HEK293 (cell line): ENCODE results near the gene MYO3A.

ENCODE experiments used
- CTCF ChIA-PET: fragments of 350-600 bp; formaldehyde crosslinking; extraction: SDS; loops from one replicate; lab custom pipeline; 2021; ENCODE audit warnings: antibody characterized with exemption; lab: Yijun Ruan, JAX
- POLR2A ChIA-PET: fragments of 300-600 bp; formaldehyde crosslinking; extraction: SDS; loops from one replicate; lab custom pipeline; 2020; ENCODE audit warnings: antibody characterized with exemption, inconsistent platforms; lab: Yijun Ruan, JAX
- H3K27ac ChIP-seq: fragments of 200-500 bp; sonication (Bioruptor generic); 2 replicates; pipeline ENCODE4 v1.5.1; 2014; ENCODE audit warnings: low read depth, low read length, control low read depth, inconsistent platforms; ENCODE audit errors: extremely low read depth
- H3K36me3 ChIP-seq, 2 experiments: fragments of 200-500 bp in 1 of 2; sonication (Bioruptor generic) in 1 of 2; 1 replicate in 1 of 2; 2 replicates in 1 of 2; pipeline ENCODE4 v1.5.1; 2014 to 2017; ENCODE audit warnings: inconsistent platforms in 2 of 2, low read length in 2 of 2; ENCODE audit not compliant: control insufficient read depth in 2 of 2, insufficient read depth in 1 of 2
- H3K4me1 ChIP-seq: fragments of 200-500 bp; sonication (Bioruptor generic); 2 replicates; pipeline ENCODE4 v1.5.1; 2014; ENCODE audit warnings: mild to moderate bottlenecking, low read length, inconsistent platforms; ENCODE audit not compliant: control insufficient read depth, insufficient read depth
- H3K4me3 ChIP-seq: 2 replicates; pipeline ENCODE4 v1.5.1; 2011; ENCODE audit warnings: low read depth, mild to moderate bottlenecking, control low read depth, low read length, moderate library complexity
- H3K9me3 ChIP-seq: fragments of 200-500 bp; sonication (Bioruptor generic); 2 replicates; pipeline ENCODE4 v1.5.1; 2014; ENCODE audit warnings: low read depth, low read length, inconsistent platforms; ENCODE audit not compliant: control insufficient read depth, insufficient read depth
- GLI2 ChIP-seq: fragments of 450-650 bp; formaldehyde crosslinking; IDR thresholded peaks from 2 replicates; pipeline ENCODE4; 2017; ENCODE audit warnings: missing biosample characterization, missing genetic modification characterization, low read depth, borderline replicate concordance
- GLIS1 ChIP-seq: fragments of 450-650 bp; formaldehyde crosslinking; IDR thresholded peaks from 2 replicates; pipeline ENCODE4 v1.5.1; 2016; ENCODE audit warnings: missing biosample characterization, missing genetic modification characterization
- KLF8 ChIP-seq: fragments of 450-650 bp; formaldehyde crosslinking; IDR thresholded peaks from 2 replicates; pipeline ENCODE4 v1.5.1; 2016; ENCODE audit warnings: missing biosample characterization, missing genetic modification characterization
- WT1 ChIP-seq: fragments of 450-650 bp; formaldehyde crosslinking; IDR thresholded peaks from 2 replicates; pipeline ENCODE4 v1.5.1; 2016; ENCODE audit warnings: missing biosample characterization, missing genetic modification characterization
- ZBTB17 ChIP-seq: fragments of 450-650 bp; formaldehyde crosslinking; IDR thresholded peaks from 2 replicates; pipeline ENCODE4 v1.5.1; 2016; ENCODE audit warnings: missing biosample characterization, missing genetic modification characterization
- ZFP41 ChIP-seq: fragments of 450-650 bp; formaldehyde crosslinking; IDR thresholded peaks from 2 replicates; pipeline ENCODE4 v1.5.1; 2016; ENCODE audit warnings: missing biosample characterization, missing genetic modification characterization, borderline replicate concordance
- ZNF121 ChIP-seq: fragments of 450-650 bp; formaldehyde crosslinking; IDR thresholded peaks from 2 replicates; pipeline ENCODE4 v1.5.1; 2016; ENCODE audit warnings: missing biosample characterization, missing genetic modification characterization
- ZNF146 ChIP-seq: fragments of 450-650 bp; formaldehyde crosslinking; IDR thresholded peaks from 2 replicates; pipeline ENCODE4 v1.5.1; 2016; ENCODE audit warnings: missing biosample characterization, missing genetic modification characterization
- ZNF157 ChIP-seq: fragments of 450-650 bp; formaldehyde crosslinking; IDR thresholded peaks from 2 replicates; pipeline ENCODE4 v1.5.1; 2016; ENCODE audit warnings: missing biosample characterization, missing genetic modification characterization
- ZNF174 ChIP-seq: fragments of 450-650 bp; formaldehyde crosslinking; IDR thresholded peaks from 2 replicates; pipeline ENCODE4 v1.5.0; 2017; ENCODE audit warnings: missing biosample characterization, mild to moderate bottlenecking, missing genetic modification characterization
- ZNF248 ChIP-seq: fragments of 450-650 bp; formaldehyde crosslinking; IDR thresholded peaks from 2 replicates; pipeline ENCODE4 v1.5.1; 2017; ENCODE audit warnings: missing biosample characterization, missing genetic modification characterization
- ZNF266 ChIP-seq: fragments of 450-650 bp; formaldehyde crosslinking; IDR thresholded peaks from 2 replicates; pipeline ENCODE4 v1.5.1; 2016; ENCODE audit warnings: missing biosample characterization, missing genetic modification characterization, low read depth
- ZNF350 ChIP-seq: fragments of 450-650 bp; formaldehyde crosslinking; IDR thresholded peaks from 2 replicates; pipeline ENCODE4 v1.5.0; 2017; ENCODE audit warnings: missing biosample characterization, mild to moderate bottlenecking, missing genetic modification characterization
- ZNF549 ChIP-seq: fragments of 450-650 bp; IDR thresholded peaks from 2 replicates; pipeline ENCODE4 v1.5.1; 2018; ENCODE audit warnings: missing biosample characterization, missing genetic modification characterization, mild to moderate bottlenecking, inconsistent platforms, moderate library complexity
- ZNF610 ChIP-seq: fragments of 450-650 bp; formaldehyde crosslinking; IDR thresholded peaks from 2 replicates; pipeline ENCODE4 v1.5.1; 2016; ENCODE audit warnings: missing biosample characterization, missing genetic modification characterization, borderline replicate concordance
- ZNF624 ChIP-seq: fragments of 450-650 bp; formaldehyde crosslinking; IDR thresholded peaks from 2 replicates; pipeline ENCODE4 v1.5.1; 2017; ENCODE audit warnings: missing biosample characterization, missing genetic modification characterization
- ZNF776 ChIP-seq: fragments of 450-650 bp; formaldehyde crosslinking; IDR thresholded peaks from 2 replicates; pipeline ENCODE4 v1.5.0; 2017; ENCODE audit warnings: missing biosample characterization, missing genetic modification characterization, borderline replicate concordance
- ZNF792 ChIP-seq: fragments of 450-650 bp; formaldehyde crosslinking; IDR thresholded peaks from 2 replicates; pipeline ENCODE4 v1.5.1; 2016; ENCODE audit warnings: missing biosample characterization, missing genetic modification characterization
- TF ChIP-seq, protein P1 (sequence below): fragments of 450-650 bp; formaldehyde crosslinking; IDR thresholded peaks from 2 replicates; pipeline ENCODE4 v1.5.1; 2016; ENCODE audit warnings: missing biosample characterization, missing genetic modification characterization
- TF ChIP-seq, protein P2 (sequence below): fragments of 450-650 bp; IDR thresholded peaks from 2 replicates; pipeline ENCODE4 v1.5.1; 2018; ENCODE audit warnings: missing biosample characterization, missing genetic modification characterization
- TF ChIP-seq, protein P3 (sequence below): fragments of 450-650 bp; formaldehyde crosslinking; IDR thresholded peaks from 2 replicates; pipeline ENCODE4 v1.5.1; 2016; ENCODE audit warnings: missing biosample characterization, missing genetic modification characterization
- TF ChIP-seq, protein P4 (sequence below): fragments of 450-650 bp; formaldehyde crosslinking; IDR thresholded peaks from 2 replicates; pipeline ENCODE4 v1.5.1; 2017; ENCODE audit warnings: missing biosample characterization, missing genetic modification characterization
- TF ChIP-seq, protein P5 (sequence below): fragments of 450-650 bp; formaldehyde crosslinking; IDR thresholded peaks from 2 replicates; pipeline ENCODE4 v1.5.1; 2016; ENCODE audit warnings: missing biosample characterization, missing genetic modification characterization, low read depth
- TF ChIP-seq, protein P6 (sequence below): fragments of 450-650 bp; formaldehyde crosslinking; IDR thresholded peaks from 2 replicates; pipeline ENCODE4 v1.5.1; 2016; ENCODE audit warnings: missing biosample characterization, missing genetic modification characterization
- TF ChIP-seq, protein P7 (sequence below): fragments of 450-650 bp; formaldehyde crosslinking; IDR thresholded peaks from 2 replicates; pipeline ENCODE4; 2016; ENCODE audit warnings: missing biosample characterization, missing genetic modification characterization

MYO3A gene

DNA sequence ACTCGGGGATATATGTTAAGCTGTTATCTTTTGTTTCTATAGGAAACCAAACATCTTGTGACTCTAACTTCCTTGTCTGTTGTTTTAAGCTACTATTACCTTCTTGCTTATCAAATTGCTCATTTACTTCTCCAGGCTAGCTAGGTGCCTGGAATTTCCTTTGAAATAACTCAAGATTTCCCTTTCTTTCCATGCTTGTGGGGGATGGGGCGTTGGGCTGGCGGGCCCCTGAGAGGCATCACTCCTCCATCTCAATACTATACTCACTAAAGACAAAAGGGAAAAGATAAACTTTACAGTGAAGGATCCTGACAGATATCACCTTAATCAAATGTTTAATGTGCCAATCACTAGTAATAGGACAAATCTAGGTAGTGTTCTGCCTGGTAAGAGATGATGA, 34.7 kb upstream of the MYO3A start:
- H3K4me3 ChIP-seq = no peak overlapping the region
- H3K9me3 ChIP-seq = no peaks in the 10 kb centered on the region
- no peaks in the 10 kb centered on the region for H3K36me3 ChIP-seq
- ChIA-PET CTCF (no interaction called here), POLR2A (no interaction called here)
- H3K4me1 ChIP-seq = no peaks in the 10 kb centered on the region
- no peak overlapping the region for H3K27ac ChIP-seq
- TF ChIP-seq GLIS1 (tag by site-specific recombination) (no peak), ZNF776 (tag by site-specific recombination) (no peak), ZNF121 (no peak), ZNF248 (tag by site-specific recombination) (no peak), ZNF610 (no peak), ZNF146 (tag by site-specific recombination) (no peak)
- TF ChIP-seq, protein P1, sequence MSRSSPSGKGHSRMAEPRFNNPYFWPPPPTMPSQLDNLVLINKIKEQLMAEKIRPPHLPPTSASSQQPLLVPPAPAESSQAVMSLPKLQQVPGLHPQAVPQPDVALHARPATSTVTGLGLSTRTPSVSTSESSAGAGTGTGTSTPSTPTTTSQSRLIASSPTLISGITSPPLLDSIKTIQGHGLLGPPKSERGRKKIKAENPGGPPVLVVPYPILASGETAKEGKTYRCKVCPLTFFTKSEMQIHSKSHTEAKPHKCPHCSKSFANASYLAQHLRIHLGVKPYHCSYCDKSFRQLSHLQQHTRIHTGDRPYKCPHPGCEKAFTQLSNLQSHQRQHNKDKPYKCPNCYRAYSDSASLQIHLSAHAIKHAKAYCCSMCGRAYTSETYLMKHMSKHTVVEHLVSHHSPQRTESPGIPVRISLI (tag by site-specific recombination) = no peak
- TF ChIP-seq, protein P2, sequence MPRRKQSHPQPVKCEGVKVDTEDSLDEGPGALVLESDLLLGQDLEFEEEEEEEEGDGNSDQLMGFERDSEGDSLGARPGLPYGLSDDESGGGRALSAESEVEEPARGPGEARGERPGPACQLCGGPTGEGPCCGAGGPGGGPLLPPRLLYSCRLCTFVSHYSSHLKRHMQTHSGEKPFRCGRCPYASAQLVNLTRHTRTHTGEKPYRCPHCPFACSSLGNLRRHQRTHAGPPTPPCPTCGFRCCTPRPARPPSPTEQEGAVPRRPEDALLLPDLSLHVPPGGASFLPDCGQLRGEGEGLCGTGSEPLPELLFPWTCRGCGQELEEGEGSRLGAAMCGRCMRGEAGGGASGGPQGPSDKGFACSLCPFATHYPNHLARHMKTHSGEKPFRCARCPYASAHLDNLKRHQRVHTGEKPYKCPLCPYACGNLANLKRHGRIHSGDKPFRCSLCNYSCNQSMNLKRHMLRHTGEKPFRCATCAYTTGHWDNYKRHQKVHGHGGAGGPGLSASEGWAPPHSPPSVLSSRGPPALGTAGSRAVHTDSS (tag by site-specific recombination) = no peak
- TF ChIP-seq, protein P3, sequence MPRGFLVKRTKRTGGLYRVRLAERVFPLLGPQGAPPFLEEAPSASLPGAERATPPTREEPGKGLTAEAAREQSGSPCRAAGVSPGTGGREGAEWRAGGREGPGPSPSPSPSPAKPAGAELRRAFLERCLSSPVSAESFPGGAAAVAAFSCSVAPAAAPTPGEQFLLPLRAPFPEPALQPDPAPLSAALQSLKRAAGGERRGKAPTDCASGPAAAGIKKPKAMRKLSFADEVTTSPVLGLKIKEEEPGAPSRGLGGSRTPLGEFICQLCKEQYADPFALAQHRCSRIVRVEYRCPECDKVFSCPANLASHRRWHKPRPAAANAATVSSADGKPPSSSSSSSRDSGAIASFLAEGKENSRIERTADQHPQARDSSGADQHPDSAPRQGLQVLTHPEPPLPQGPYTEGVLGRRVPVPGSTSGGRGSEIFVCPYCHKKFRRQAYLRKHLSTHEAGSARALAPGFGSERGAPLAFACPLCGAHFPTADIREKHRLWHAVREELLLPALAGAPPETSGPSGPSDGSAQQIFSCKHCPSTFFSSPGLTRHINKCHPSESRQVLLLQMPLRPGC (tag by site-specific recombination) = no peak
- TF ChIP-seq, protein P4, sequence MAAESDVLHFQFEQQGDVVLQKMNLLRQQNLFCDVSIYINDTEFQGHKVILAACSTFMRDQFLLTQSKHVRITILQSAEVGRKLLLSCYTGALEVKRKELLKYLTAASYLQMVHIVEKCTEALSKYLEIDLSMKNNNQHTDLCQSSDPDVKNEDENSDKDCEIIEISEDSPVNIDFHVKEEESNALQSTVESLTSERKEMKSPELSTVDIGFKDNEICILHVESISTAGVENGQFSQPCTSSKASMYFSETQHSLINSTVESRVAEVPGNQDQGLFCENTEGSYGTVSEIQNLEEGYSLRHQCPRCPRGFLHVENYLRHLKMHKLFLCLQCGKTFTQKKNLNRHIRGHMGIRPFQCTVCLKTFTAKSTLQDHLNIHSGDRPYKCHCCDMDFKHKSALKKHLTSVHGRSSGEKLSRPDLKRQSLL (tag by site-specific recombination) = no peak

DNA sequence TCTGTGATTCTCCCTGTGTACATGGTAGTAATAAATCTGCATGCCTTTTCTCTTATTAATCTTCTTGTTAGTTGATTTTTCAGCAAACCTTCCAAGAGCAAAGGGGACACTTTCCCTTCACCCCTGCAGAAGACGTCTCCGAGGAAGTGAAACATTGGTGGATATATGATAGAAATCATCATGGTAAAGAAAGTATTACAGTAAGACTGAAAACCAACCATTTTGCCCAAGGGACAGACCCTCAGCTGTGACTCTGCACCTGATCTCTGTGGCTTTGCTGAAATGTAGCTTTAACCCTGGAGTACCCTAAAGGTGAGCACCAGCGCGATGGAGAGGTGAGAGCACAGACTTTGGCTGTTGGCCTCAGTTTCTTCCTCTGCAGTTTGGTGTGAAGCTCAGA, 32.8 kb upstream of the MYO3A start:
- Histone ChIP-seq H3K9me3 (no peaks in the 10 kb centered on the region), H3K36me3 (no peaks in the 10 kb centered on the region), H3K4me1 (no peaks in the 10 kb centered on the region), H3K27ac (no peak overlapping the region)
- POLR2A ChIA-PET = no interaction called here
- TF ChIP-seq, protein P5, sequence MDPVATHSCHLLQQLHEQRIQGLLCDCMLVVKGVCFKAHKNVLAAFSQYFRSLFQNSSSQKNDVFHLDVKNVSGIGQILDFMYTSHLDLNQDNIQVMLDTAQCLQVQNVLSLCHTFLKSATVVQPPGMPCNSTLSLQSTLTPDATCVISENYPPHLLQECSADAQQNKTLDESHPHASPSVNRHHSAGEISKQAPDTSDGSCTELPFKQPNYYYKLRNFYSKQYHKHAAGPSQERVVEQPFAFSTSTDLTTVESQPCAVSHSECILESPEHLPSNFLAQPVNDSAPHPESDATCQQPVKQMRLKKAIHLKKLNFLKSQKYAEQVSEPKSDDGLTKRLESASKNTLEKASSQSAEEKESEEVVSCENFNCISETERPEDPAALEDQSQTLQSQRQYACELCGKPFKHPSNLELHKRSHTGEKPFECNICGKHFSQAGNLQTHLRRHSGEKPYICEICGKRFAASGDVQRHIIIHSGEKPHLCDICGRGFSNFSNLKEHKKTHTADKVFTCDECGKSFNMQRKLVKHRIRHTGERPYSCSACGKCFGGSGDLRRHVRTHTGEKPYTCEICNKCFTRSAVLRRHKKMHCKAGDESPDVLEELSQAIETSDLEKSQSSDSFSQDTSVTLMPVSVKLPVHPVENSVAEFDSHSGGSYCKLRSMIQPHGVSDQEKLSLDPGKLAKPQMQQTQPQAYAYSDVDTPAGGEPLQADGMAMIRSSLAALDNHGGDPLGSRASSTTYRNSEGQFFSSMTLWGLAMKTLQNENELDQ (tag by site-specific recombination) = no peak
- TF ChIP-seq ZNF624 (no peak), ZNF157 (tag by site-specific recombination) (no peak), ZNF792 (tag by site-specific recombination) (no peak), GLI2 (tag by site-specific recombination) (no peak), ZBTB17 (tag by site-specific recombination) (no peak), KLF8 (tag by site-specific recombination) (no peak), ZNF549 (tag by site-specific recombination) (no peak), ZNF174 (tag by site-specific recombination) (no peak), ZNF350 (tag by site-specific recombination) (no peak), ZNF266 (no peak), ZFP41 (tag by site-specific recombination) (no peak), WT1 (tag by site-specific recombination) (no peak)
- TF ChIP-seq, protein P6, sequence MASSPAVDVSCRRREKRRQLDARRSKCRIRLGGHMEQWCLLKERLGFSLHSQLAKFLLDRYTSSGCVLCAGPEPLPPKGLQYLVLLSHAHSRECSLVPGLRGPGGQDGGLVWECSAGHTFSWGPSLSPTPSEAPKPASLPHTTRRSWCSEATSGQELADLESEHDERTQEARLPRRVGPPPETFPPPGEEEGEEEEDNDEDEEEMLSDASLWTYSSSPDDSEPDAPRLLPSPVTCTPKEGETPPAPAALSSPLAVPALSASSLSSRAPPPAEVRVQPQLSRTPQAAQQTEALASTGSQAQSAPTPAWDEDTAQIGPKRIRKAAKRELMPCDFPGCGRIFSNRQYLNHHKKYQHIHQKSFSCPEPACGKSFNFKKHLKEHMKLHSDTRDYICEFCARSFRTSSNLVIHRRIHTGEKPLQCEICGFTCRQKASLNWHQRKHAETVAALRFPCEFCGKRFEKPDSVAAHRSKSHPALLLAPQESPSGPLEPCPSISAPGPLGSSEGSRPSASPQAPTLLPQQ = no peak
- TF ChIP-seq, protein P7, sequence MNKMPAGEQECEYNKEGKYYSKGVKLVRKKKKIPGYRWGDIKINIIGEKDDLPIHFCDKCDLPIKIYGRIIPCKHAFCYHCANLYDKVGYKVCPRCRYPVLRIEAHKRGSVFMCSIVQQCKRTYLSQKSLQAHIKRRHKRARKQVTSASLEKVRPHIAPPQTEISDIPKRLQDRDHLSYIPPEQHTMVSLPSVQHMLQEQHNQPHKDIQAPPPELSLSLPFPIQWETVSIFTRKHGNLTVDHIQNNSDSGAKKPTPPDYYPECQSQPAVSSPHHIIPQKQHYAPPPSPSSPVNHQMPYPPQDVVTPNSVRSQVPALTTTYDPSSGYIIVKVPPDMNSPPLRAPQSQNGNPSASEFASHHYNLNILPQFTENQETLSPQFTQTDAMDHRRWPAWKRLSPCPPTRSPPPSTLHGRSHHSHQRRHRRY (tag by site-specific recombination) = no peak
- TF ChIP-seq, all 188 proteins: peak for 0
- H3K4me3 ChIP-seq = no peak overlapping the region
- CTCF ChIA-PET = interaction anchor here (0.5 kb wide), 1 partner anchor 451 kb away, joined by 7 read pairs; no protein-coding TSS in a partner anchor
